ENCODE results near the gene SOX15. TPM values are rescaled to one million over a fixed set of nuclear protein-coding genes. Genes with fewer than 3 reads are reported as not detected.
A peak's percentile ranks its signal among the peaks of the same experiment; 100 is the strongest.

The SOX15 gene
- total and polyA plus RNA-seq, 10 of the 15 experiments (the other 5 are each of a cell fraction or from before 2014, with no cell fraction given): 0.06 to 0.53 (median 0.16) TPM; not detected in 2

DNA sequence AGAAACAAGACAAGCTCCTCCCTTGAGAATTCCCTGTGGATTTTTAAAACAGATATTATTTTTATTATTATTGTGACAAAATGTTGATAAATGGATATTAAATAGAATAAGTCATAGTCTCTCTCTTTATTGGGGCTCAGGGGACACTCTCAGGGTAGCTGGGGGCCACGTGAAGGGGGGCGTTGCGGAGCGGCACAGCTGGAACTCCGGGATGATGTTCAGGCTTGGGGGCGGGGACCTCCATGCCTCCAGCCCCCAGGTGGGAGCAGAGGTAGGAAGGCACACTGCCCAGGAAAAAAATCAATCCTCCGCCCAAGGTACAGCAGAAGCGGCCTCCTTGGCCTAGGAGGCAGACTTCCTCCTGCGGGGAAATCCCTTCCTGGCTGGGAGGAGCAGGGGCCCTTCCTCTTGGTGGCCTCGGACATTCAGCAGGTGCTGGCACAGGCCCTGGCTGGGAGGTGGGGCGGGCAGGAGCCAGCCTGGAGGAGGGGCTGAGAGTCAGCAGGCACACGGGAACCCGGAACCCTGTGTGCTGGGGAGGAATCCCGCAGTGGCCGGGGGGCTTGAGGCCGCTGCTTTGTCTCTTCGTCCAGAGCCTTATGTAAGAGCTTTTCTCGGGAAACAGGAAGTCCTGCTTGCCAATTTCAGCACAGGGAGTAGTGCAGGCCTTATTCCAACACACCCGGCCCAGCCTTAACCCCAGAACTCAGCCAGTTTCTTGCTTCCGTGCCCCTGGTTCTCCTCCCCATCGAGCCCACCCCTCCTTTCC, 31.9 kb downstream of the SOX15 start:
- no peaks in the 10 kb centered on the region for H3K9me3 ChIP-seq (replicated peaks; ENCODE audit: control insufficient read depth, insufficient read depth, low read length)
- peak overlapping the region; percentile 92 for H3K4me2 ChIP-seq (ENCODE audit: control insufficient read depth, insufficient read depth)
- FAIRE-seq: peak; percentile 47
- in situ Hi-C loops (cut with MboI) (loop anchor here (25.0 kb wide), 1 partner anchor 521 kb away; the partner anchor contains the start of genes SLC16A11 and SLC16A13), intact Hi-C loops (cut with micrococcal nuclease; ENCODE audit: unreplicated experiment) (no loop called here)
- CTCF ChIA-PET: interaction anchor here (0.7 to 6.2 kb wide), 9 partner anchors 12 to 213 kb away, joined by 3 to 192 read pairs (median 4); partner anchors contain the start of genes TMEM95 and TP53
- H3K36me3 ChIP-seq (ENCODE audit: control insufficient read depth in 2 of 2, insufficient read depth in 2 of 2, low read length in 1 of 2): no peaks in the 10 kb centered on the region
- SMC1A ChIA-PET (ENCODE audit: uncharacterized antibody, unreplicated experiment): interaction anchor here (0.7 to 4.9 kb wide), 14 partner anchors 17 to 122 kb away, joined by 3 to 35 read pairs (median 4); partner anchors contain the start of genes CD68 and TMEM102
- no peaks in the 10 kb centered on the region for H3K27me3 ChIP-seq (replicated peaks in 1 of 2; ENCODE audit: control insufficient read depth in 2 of 2, insufficient read depth in 2 of 2, low read length in 1 of 2)
- POLR2A ChIA-PET: interaction anchor here (0.5 to 4.2 kb wide), 11 partner anchors 10 to 316 kb away, joined by 3 to 36 read pairs (median 4); partner anchors contain the start of genes ACAP1, MPDU1, TMEM102 and TP53
- peak overlapping the region; percentile 66 for H3K4me3 ChIP-seq
- 35% methylated on average over 21 of the region's 21 CpGs for WGBS (ENCODE audit: insufficient coverage, insufficient replicate concordance, low lambda C conversion rate, missing lambda C conversion rate)
- peak overlapping the region; percentile 70 for H3K9ac ChIP-seq (ENCODE audit: control insufficient read depth, insufficient read depth, low read length)
- H3K79me2 ChIP-seq (ENCODE audit: control insufficient read depth, insufficient read depth, low read length): peaks cover 16% of the 10 kb centered on the region
- peaks cover 43% of the 10 kb centered on the region for H3K4me1 ChIP-seq (ENCODE audit: control insufficient read depth, insufficient read depth, low read length)
- ATAC-seq: peak; percentile 67
- peak overlapping the region; percentile 82 for H2AFZ ChIP-seq (ENCODE audit: control insufficient read depth, low read depth, low read length)
- H3K27ac ChIP-seq (ENCODE audit: control insufficient read depth, insufficient read depth): peak overlapping the region; percentile 84
- H4K20me1 ChIP-seq (ENCODE audit: control insufficient read depth, insufficient read depth): no peaks in the 10 kb centered on the region
- BruUV-seq (replicated peaks): no TSS peak
- RAD21 ChIA-PET (ENCODE audit: unreplicated experiment): interaction anchor here (0.7 to 4.9 kb wide), 7 partner anchors 11 to 203 kb away, joined by 3 to 84 read pairs (median 5); partner anchors contain the start of genes TMEM95 and TP53
- DNase-seq (ENCODE audit: low read depth, low spot score): no peak
- TF ChIP-seq POLR2AphosphoS5 (IDR thresholded peaks at IDR 0.05; ENCODE audit: low read length): peak; percentile 64
- TF ChIP-seq, protein P1, sequence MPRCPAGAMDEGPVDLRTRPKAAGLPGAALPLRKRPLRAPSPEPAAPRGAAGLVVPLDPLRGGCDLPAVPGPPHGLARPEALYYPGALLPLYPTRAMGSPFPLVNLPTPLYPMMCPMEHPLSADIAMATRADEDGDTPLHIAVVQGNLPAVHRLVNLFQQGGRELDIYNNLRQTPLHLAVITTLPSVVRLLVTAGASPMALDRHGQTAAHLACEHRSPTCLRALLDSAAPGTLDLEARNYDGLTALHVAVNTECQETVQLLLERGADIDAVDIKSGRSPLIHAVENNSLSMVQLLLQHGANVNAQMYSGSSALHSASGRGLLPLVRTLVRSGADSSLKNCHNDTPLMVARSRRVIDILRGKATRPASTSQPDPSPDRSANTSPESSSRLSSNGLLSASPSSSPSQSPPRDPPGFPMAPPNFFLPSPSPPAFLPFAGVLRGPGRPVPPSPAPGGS (IDR thresholded peaks at IDR 0.05; ENCODE audit: borderline replicate concordance, insufficient read depth, low read depth, low read length, poor library complexity, severe bottlenecking): no peak
- TF ChIP-seq, protein P2, sequence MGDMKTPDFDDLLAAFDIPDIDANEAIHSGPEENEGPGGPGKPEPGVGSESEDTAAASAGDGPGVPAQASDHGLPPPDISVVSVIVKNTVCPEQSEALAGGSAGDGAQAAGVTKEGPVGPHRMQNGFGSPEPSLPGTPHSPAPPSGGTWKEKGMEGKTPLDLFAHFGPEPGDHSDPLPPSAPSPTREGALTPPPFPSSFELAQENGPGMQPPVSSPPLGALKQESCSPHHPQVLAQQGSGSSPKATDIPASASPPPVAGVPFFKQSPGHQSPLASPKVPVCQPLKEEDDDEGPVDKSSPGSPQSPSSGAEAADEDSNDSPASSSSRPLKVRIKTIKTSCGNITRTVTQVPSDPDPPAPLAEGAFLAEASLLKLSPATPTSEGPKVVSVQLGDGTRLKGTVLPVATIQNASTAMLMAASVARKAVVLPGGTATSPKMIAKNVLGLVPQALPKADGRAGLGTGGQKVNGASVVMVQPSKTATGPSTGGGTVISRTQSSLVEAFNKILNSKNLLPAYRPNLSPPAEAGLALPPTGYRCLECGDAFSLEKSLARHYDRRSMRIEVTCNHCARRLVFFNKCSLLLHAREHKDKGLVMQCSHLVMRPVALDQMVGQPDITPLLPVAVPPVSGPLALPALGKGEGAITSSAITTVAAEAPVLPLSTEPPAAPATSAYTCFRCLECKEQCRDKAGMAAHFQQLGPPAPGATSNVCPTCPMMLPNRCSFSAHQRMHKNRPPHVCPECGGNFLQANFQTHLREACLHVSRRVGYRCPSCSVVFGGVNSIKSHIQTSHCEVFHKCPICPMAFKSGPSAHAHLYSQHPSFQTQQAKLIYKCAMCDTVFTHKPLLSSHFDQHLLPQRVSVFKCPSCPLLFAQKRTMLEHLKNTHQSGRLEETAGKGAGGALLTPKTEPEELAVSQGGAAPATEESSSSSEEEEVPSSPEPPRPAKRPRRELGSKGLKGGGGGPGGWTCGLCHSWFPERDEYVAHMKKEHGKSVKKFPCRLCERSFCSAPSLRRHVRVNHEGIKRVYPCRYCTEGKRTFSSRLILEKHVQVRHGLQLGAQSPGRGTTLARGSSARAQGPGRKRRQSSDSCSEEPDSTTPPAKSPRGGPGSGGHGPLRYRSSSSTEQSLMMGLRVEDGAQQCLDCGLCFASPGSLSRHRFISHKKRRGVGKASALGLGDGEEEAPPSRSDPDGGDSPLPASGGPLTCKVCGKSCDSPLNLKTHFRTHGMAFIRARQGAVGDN (IDR thresholded peaks at IDR 0.05): peak; percentile 86
- TF ChIP-seq, protein P3, sequence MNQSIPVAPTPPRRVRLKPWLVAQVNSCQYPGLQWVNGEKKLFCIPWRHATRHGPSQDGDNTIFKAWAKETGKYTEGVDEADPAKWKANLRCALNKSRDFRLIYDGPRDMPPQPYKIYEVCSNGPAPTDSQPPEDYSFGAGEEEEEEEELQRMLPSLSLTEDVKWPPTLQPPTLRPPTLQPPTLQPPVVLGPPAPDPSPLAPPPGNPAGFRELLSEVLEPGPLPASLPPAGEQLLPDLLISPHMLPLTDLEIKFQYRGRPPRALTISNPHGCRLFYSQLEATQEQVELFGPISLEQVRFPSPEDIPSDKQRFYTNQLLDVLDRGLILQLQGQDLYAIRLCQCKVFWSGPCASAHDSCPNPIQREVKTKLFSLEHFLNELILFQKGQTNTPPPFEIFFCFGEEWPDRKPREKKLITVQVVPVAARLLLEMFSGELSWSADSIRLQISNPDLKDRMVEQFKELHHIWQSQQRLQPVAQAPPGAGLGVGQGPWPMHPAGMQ (IDR thresholded peaks at IDR 0.05; ENCODE audit: borderline replicate concordance): no peak
- no peak for TF ChIP-seq CBX5 (IDR thresholded peaks at IDR 0.05; ENCODE audit: low read depth)
- TF ChIP-seq TBL1XR1 (IDR thresholded peaks at IDR 0.05; ENCODE audit: low read depth, low read length): no peak
- TF ChIP-seq MXI1 (IDR thresholded peaks at IDR 0.05; ENCODE audit: low read depth, low read length): peak; percentile 36; the same call in 1 of the 2 replicates
- TF ChIP-seq, protein P4, sequence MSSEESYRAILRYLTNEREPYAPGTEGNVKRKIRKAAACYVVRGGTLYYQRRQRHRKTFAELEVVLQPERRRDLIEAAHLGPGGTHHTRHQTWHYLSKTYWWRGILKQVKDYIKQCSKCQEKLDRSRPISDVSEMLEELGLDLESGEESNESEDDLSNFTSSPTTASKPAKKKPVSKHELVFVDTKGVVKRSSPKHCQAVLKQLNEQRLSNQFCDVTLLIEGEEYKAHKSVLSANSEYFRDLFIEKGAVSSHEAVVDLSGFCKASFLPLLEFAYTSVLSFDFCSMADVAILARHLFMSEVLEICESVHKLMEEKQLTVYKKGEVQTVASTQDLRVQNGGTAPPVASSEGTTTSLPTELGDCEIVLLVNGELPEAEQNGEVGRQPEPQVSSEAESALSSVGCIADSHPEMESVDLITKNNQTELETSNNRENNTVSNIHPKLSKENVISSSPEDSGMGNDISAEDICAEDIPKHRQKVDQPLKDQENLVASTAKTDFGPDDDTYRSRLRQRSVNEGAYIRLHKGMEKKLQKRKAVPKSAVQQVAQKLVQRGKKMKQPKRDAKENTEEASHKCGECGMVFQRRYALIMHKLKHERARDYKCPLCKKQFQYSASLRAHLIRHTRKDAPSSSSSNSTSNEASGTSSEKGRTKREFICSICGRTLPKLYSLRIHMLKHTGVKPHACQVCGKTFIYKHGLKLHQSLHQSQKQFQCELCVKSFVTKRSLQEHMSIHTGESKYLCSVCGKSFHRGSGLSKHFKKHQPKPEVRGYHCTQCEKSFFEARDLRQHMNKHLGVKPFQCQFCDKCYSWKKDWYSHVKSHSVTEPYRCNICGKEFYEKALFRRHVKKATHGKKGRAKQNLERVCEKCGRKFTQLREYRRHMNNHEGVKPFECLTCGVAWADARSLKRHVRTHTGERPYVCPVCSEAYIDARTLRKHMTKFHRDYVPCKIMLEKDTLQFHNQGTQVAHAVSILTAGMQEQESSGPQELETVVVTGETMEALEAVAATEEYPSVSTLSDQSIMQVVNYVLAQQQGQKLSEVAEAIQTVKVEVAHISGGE (CRISPR knock-in tag; IDR thresholded peaks at IDR 0.05): no peak
